HCT116 (cell line): Measurements from ENCODE around the gene PHYH. TPM values are rescaled to one million over a fixed set of nuclear protein-coding genes. Genes with fewer than 3 reads are reported as not detected.

Source experiments
- ATAC-seq: fragments of 200-7000 bp; cut with Tn5 transposase; 2 replicates; pipeline ENCODE4 v1.9.1; 2020; ENCODE audit warnings: mild to moderate bottlenecking, moderate library complexity
- BruUV-seq: library from RNA; stranded (reverse); fragments of 400-500 nt; replicated peaks from 2 replicates; lab custom pipeline; 2021; lab: Mats Ljungman, UMichigan
- CTCF ChIA-PET: fragments of 300-600 bp; sonication (Branson Sonifier 250); formaldehyde crosslinking; loops from one replicate; lab custom pipeline; 2021; ENCODE audit warnings: antibody characterized with exemption; lab: Charles Lee
- POLR2A ChIA-PET: fragments of 300-600, 350-600 bp; sonication (Branson Sonifier 250); formaldehyde crosslinking; loops from one replicate; lab custom pipeline; 2021; ENCODE audit warnings: antibody characterized with exemption; lab: Charles Lee
- RAD21 ChIA-PET, 2 experiments: fragments of 300-600 bp; sonication (Branson Sonifier 250); formaldehyde crosslinking; loops; one replicate each; lab custom pipeline; 2023; ENCODE audit warnings: low total read pairs in 2 of 2; ENCODE audit not compliant: uncharacterized antibody in 2 of 2, unreplicated experiment in 2 of 2, low non-redundant PET in 1 of 2; lab: Charles Lee
- DNase-seq: peaks from one replicate; pipeline ENCODE4 v3.0.0-alpha.2; 2010; ENCODE audit warnings: low read depth, low spot score
- H2AFZ ChIP-seq: fragments of 200-600 bp; shearing (Covaris generic), sonication (generic); 2 replicates; pipeline ENCODE4 v1.6.1; 2017; ENCODE audit warnings: low read depth, mixed run types, mixed read lengths, antibody characterized with exemption, low read length; ENCODE audit not compliant: poor library complexity, severe bottlenecking
- H3K27ac ChIP-seq: 2 replicates; pipeline ENCODE4 v1.5.1; 2012; ENCODE audit warnings: low read depth, low read length
- H3K27me3 ChIP-seq: fragments of 200-600 bp; sonication (generic); 2 replicates; pipeline ENCODE4 v1.6.1; 2016; ENCODE audit warnings: mixed run types, low read length, mixed read lengths; ENCODE audit not compliant: insufficient read depth
- H3K36me3 ChIP-seq, 2 experiments: fragments of 200-500 bp in 1 of 2; fragments of 200-600 bp in 1 of 2; sonication (Bioruptor generic) in 1 of 2; sonication (generic) in 1 of 2; 2 replicates each; pipeline versions ENCODE4 v1.5.1 to v1.6.1; 2014 to 2016; ENCODE audit warnings: low read length in 2 of 2, inconsistent platforms in 1 of 2, mixed read lengths in 1 of 2, mixed run types in 1 of 2; ENCODE audit not compliant: insufficient read depth in 2 of 2, control insufficient read depth in 1 of 2
- H3K4me1 ChIP-seq, 2 experiments: fragments of 200-600 bp in 1 of 2; sonication (generic) in 1 of 2; 2 replicates each; pipeline versions ENCODE4 v1.5.1 to v1.6.1; 2012 to 2017; ENCODE audit warnings: low read length in 2 of 2, inconsistent platforms in 1 of 2, mild to moderate bottlenecking in 1 of 2, mixed read lengths in 1 of 2, mixed run types in 1 of 2, moderate library complexity in 1 of 2; ENCODE audit not compliant: insufficient read depth in 2 of 2, control insufficient read depth in 1 of 2
- H3K4me2 ChIP-seq: fragments of 200-600 bp; sonication (generic); 2 replicates; pipeline ENCODE4 v1.6.1; 2017; ENCODE audit warnings: mixed run types, low read length, mixed read lengths
- H3K4me3 ChIP-seq, 2 experiments: fragments of 200-600 bp in 1 of 2; sonication (generic) in 1 of 2; replicated peaks in 1 of 2; 2 replicates each; pipeline ENCODE4 v1.5.1; 2011 to 2016; ENCODE audit warnings: low read length in 2 of 2, control low read depth in 1 of 2, low read depth in 1 of 2, mild to moderate bottlenecking in 1 of 2, mixed read lengths in 1 of 2, mixed run types in 1 of 2
- H3K79me2 ChIP-seq: fragments of 200-600 bp; sonication (generic); 2 replicates; pipeline ENCODE4 v1.6.1; 2017; ENCODE audit warnings: mild to moderate bottlenecking, mixed run types, low read length, moderate library complexity, mixed read lengths; ENCODE audit not compliant: insufficient read depth
- H3K9ac ChIP-seq: fragments of 200-600 bp; sonication (generic); 2 replicates; pipeline ENCODE4 v1.6.1; 2016; ENCODE audit warnings: low read length, mixed read lengths
- H3K9me2 ChIP-seq: fragments of 200-600 bp; sonication (generic), shearing (Covaris generic); 2 replicates; pipeline ENCODE4 v1.6.1; 2017; ENCODE audit warnings: mixed run types, mild to moderate bottlenecking, moderate library complexity; ENCODE audit not compliant: insufficient read depth
- H3K9me3 ChIP-seq, 2 experiments: fragments of 200-500 bp in 1 of 2; fragments of 200-600 bp in 1 of 2; sonication (Bioruptor generic) in 1 of 2; sonication (generic) in 1 of 2; 2 replicates each; pipeline ENCODE4 v1.6.1; 2014 to 2017; ENCODE audit warnings: low read length in 2 of 2, mixed read lengths in 2 of 2, inconsistent platforms in 1 of 2, low read depth in 1 of 2, mild to moderate bottlenecking in 1 of 2, mixed run types in 1 of 2, moderate library complexity in 1 of 2; ENCODE audit not compliant: control insufficient read depth in 1 of 2, insufficient read depth in 1 of 2
- H4K20me1 ChIP-seq: fragments of 200-600 bp; sonication (generic), shearing (Covaris generic); 2 replicates; pipeline ENCODE4 v1.6.1; 2017; ENCODE audit warnings: mixed run types, mild to moderate bottlenecking, moderate library complexity; ENCODE audit not compliant: insufficient read depth
- EZH2 ChIP-seq: fragments of 200-600 bp; sonication (generic); IDR thresholded peaks from 2 replicates; pipeline ENCODE4 v1.6.1; 2017; ENCODE audit warnings: antibody characterized with exemption, mixed run types
- POLR2A ChIP-seq: IDR thresholded peaks from 2 replicates; pipeline ENCODE4 v1.7.0; 2011; ENCODE audit warnings: borderline replicate concordance; ENCODE audit not compliant: insufficient read depth, insufficient read length; ENCODE audit errors: extremely low read depth
- RAD21 ChIP-seq: IDR thresholded peaks from 2 replicates; pipeline ENCODE4 v1.6.1; 2012; ENCODE audit warnings: low read depth, mild to moderate bottlenecking
- SP1 ChIP-seq: IDR thresholded peaks from 2 replicates; pipeline ENCODE4 v1.6.1; 2012; ENCODE audit warnings: low read depth
- SRF ChIP-seq: IDR thresholded peaks from 2 replicates; pipeline ENCODE4 v1.6.1; 2012; ENCODE audit warnings: low read depth
- ZFX ChIP-seq: fragments of 450-650 bp; IDR thresholded peaks from 2 replicates; pipeline ENCODE4 v1.6.1; 2017
- intact Hi-C: fragments of 100-400 bp; cut with micrococcal nuclease; formaldehyde crosslinking; loops from 2 replicates; pipeline ENCODE4 v1.10.0; 2022
- total RNA-seq: library from RNA; stranded (reverse); gene quantifications from one replicate; pipeline ENCODE4 v1.2.1, GENCODE V29; 2021; ENCODE audit not compliant: unreplicated experiment
- TF ChIP-seq, protein P1 (sequence below), 3 experiments: fragments of 200-600 bp in 1 of 3; sonication (generic) in 1 of 3; IDR thresholded peaks in 2 of 3; conservative IDR thresholded peaks in 1 of 3; 2 replicates each; pipeline ENCODE4 v1.5.1; 2012 to 2017; ENCODE audit warnings: low read depth in 2 of 3, low read length in 2 of 3, antibody characterized with exemption in 1 of 3, borderline replicate concordance in 1 of 3, control low read depth in 1 of 3, mild to moderate bottlenecking in 1 of 3, mixed read lengths in 1 of 3, mixed run types in 1 of 3, moderate library complexity in 1 of 3; ENCODE audit not compliant: insufficient read depth in 1 of 3
- TF ChIP-seq, protein P2 (sequence below): IDR thresholded peaks from 2 replicates; pipeline ENCODE4 v1.6.1; 2012

The PHYH gene
- total RNA-seq, 1 experiment from 2014 or later = 15.3 TPM

DNA sequence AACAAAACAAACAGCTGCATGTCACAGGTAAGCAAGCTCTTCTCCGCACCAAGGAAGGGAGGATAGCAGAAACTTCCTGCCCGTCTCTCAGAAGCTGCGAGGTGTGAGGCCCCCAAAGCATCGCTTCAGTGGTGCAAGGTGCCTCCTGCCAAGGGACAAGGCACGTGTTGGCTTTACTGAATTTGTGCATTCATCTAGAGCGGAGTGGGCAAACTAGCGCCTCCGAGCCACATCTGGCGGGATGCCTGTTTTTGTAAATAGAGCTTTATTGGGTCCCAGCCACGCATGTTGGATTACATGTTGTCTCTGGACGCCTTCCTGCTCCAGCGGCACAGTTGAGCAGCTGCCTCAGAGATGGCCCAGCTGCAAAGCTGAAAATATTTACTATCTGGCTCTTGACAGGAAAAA, 27.7 kb downstream of the PHYH start:
- Histone ChIP-seq H3K9me2 (no peaks in the 10 kb centered on the region), H4K20me1 (no peaks in the 10 kb centered on the region), H3K4me3 (no peak overlapping the region), H3K36me3 (no peaks in the 10 kb centered on the region), H3K27ac (no peak overlapping the region), H3K79me2 (no peaks in the 10 kb centered on the region), H2AFZ (peak overlapping the region; percentile 16), H3K9ac (no peak overlapping the region), H3K27me3 (no peaks in the 10 kb centered on the region), H3K4me2 (peak overlapping the region; percentile 57; the same call in 1 of the 2 replicates), H3K9me3 (no peaks in the 10 kb centered on the region), H3K4me1 (peaks cover 12 to 18% of the 10 kb centered on the region in 2 experiments)
- no peak for DNase-seq
- TF ChIP-seq SRF (no peak), ZFX (no peak), EZH2 (no peak), SP1 (no peak), POLR2A (no peak)
- ChIA-PET POLR2A (no interaction called here), CTCF (interaction anchor here (2.1 kb wide), 1 partner anchor 31 kb away, joined by 11 read pairs; no protein-coding TSS in a partner anchor), RAD21 (no interaction called here)
- intact Hi-C loops = no loop called here
- no TSS peak for BruUV-seq
- no peak for ATAC-seq

DNA sequence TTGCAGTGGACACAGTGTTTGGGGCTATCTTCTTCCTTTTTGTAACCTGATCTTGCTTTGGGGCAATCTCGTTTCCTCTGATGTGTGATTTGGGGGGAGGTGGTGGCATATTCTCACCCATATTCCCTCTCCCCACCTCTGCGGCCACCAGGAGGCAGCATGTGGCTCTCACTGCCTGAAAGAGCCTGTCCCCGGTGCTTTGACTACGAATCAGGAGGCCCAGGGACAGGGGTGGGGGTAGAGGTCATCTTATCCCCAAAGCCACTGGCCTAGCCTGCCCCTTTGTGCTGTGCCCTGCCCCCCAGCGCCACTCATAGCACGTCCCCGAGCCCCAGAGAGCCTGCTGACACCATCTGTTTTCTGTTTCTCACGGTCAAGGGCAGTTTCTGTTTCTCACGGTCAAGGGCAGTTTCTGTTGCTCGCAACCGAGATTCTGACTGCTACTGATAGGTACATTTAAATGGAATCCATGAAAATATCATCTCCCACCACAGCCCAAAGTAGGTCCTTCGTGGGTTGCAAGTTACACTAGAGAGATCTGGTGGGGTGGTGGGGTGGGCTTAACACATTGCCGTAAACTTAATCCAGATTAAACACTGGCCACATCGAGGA, 28.2 kb downstream of the PHYH start:
- Histone ChIP-seq H2AFZ (peak overlapping the region; percentile 52), H3K4me2 (peak overlapping the region; percentile 57), H3K36me3 (no peaks in the 10 kb centered on the region), H4K20me1 (no peaks in the 10 kb centered on the region), H3K4me1 (peaks cover 12 to 18% of the 10 kb centered on the region in 2 experiments), H3K4me3 (no peak overlapping the region), H3K27me3 (no peaks in the 10 kb centered on the region), H3K9ac (no peak overlapping the region), H3K27ac (no peak overlapping the region), H3K79me2 (no peaks in the 10 kb centered on the region), H3K9me3 (no peaks in the 10 kb centered on the region), H3K9me2 (no peaks in the 10 kb centered on the region)
- intact Hi-C loops = no loop called here
- no TSS peak for BruUV-seq
- ChIA-PET RAD21 (no interaction called here), CTCF (interaction anchor here (2.1 kb wide), 1 partner anchor 31 kb away, joined by 11 read pairs; no protein-coding TSS in a partner anchor), POLR2A (no interaction called here)
- peak; percentile 96 for ATAC-seq
- peak; percentile 32 for DNase-seq
- TF ChIP-seq, protein P1, sequence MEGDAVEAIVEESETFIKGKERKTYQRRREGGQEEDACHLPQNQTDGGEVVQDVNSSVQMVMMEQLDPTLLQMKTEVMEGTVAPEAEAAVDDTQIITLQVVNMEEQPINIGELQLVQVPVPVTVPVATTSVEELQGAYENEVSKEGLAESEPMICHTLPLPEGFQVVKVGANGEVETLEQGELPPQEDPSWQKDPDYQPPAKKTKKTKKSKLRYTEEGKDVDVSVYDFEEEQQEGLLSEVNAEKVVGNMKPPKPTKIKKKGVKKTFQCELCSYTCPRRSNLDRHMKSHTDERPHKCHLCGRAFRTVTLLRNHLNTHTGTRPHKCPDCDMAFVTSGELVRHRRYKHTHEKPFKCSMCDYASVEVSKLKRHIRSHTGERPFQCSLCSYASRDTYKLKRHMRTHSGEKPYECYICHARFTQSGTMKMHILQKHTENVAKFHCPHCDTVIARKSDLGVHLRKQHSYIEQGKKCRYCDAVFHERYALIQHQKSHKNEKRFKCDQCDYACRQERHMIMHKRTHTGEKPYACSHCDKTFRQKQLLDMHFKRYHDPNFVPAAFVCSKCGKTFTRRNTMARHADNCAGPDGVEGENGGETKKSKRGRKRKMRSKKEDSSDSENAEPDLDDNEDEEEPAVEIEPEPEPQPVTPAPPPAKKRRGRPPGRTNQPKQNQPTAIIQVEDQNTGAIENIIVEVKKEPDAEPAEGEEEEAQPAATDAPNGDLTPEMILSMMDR (IDR thresholded peaks at IDR 0.05 in 2 of 3, conservative IDR thresholded peaks at IDR 0.05 in 1 of 3; ENCODE audit: borderline replicate concordance in 1 of 3, insufficient read depth in 1 of 3, low read depth in 2 of 3, low read length in 2 of 3) = peak; percentile 44 to 81 (median 81); a peak in 5 of 6 replicates
- TF ChIP-seq, protein P2, sequence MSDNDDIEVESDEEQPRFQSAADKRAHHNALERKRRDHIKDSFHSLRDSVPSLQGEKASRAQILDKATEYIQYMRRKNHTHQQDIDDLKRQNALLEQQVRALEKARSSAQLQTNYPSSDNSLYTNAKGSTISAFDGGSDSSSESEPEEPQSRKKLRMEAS = no peak; the same call in 1 of the 2 replicates
- TF ChIP-seq RAD21 = peak; percentile 51
